OCI-LY1 (cell line): Measurements from ENCODE around the gene PHF23.

ENCODE experiments used
- H2AFZ ChIP-seq: fragments of 200-600 bp; sonication (generic), shearing (Covaris generic); 2 replicates; pipeline ENCODE4 v1.6.0; 2014; ENCODE audit warnings: antibody characterized with exemption, mild to moderate bottlenecking, low read length
- H3F3A ChIP-seq: fragments of 200-600 bp; sonication (generic), shearing (Covaris generic); 2 replicates; pipeline ENCODE4 v1.6.0; 2014; ENCODE audit warnings: mild to moderate bottlenecking, antibody characterized with exemption, low read length, moderate library complexity; ENCODE audit not compliant: insufficient read depth
- H3K27ac ChIP-seq: fragments of 200-600 bp; sonication (generic); 2 replicates; pipeline ENCODE4 v1.5.1; 2014; ENCODE audit warnings: low read length, mixed run types, mild to moderate bottlenecking, low read depth; ENCODE audit not compliant: poor library complexity, severe bottlenecking
- H3K27me3 ChIP-seq: fragments of 200-600 bp; sonication (generic); 2 replicates; pipeline ENCODE4 v1.6.0; 2014; ENCODE audit warnings: antibody characterized with exemption, mild to moderate bottlenecking, low read length, moderate library complexity; ENCODE audit not compliant: insufficient read depth
- H3K36me3 ChIP-seq: fragments of 200-600 bp; sonication (generic); 2 replicates; pipeline ENCODE4 v1.6.1; 2014; ENCODE audit warnings: mild to moderate bottlenecking, antibody characterized with exemption, low read length, moderate library complexity, mixed read lengths; ENCODE audit not compliant: insufficient read depth
- H3K4me1 ChIP-seq: fragments of 200-600 bp; sonication (generic); 2 replicates; pipeline ENCODE4 v1.5.1; 2014; ENCODE audit warnings: mild to moderate bottlenecking, low read length, moderate library complexity; ENCODE audit not compliant: insufficient read depth, severe bottlenecking
- H3K4me2 ChIP-seq: fragments of 200-600 bp; sonication (generic), shearing (Covaris generic); 2 replicates; pipeline ENCODE4 v1.6.1; 2014; ENCODE audit warnings: low read length
- H3K4me3 ChIP-seq: fragments of 200-600 bp; sonication (generic); 2 replicates; pipeline ENCODE4 v1.5.1; 2014; ENCODE audit warnings: low read length, low read depth, mild to moderate bottlenecking, mixed read lengths; ENCODE audit not compliant: poor library complexity, severe bottlenecking
- H3K79me2 ChIP-seq: fragments of 200-600 bp; shearing (Covaris generic); 2 replicates; pipeline ENCODE4 v1.6.1; 2016; ENCODE audit warnings: mixed run types, low read length, mixed read lengths; ENCODE audit not compliant: insufficient read depth
- H3K9ac ChIP-seq: fragments of 200-600 bp; sonication (generic), shearing (Covaris generic); 2 replicates; pipeline ENCODE4 v1.6.1; 2014; ENCODE audit warnings: mild to moderate bottlenecking, low read length, mixed read lengths
- H3K9me2 ChIP-seq: fragments of 200-600 bp; sonication (generic), shearing (Covaris generic); 2 replicates; pipeline ENCODE4 v1.6.1; 2014; ENCODE audit warnings: low read depth, mild to moderate bottlenecking, low read length, mixed read lengths
- H3K9me3 ChIP-seq: fragments of 200-600 bp; shearing (Covaris generic); 2 replicates; pipeline ENCODE4 v1.6.1; 2014; ENCODE audit warnings: low read length, mixed read lengths
- H4K20me1 ChIP-seq: fragments of 200-600 bp; sonication (generic), shearing (Covaris generic); 2 replicates; pipeline ENCODE4 v1.6.0; 2016; ENCODE audit warnings: mild to moderate bottlenecking, low read length; ENCODE audit not compliant: insufficient read depth
- CTCF ChIP-seq: fragments of 200-600 bp; sonication (generic), shearing (Covaris generic); IDR thresholded peaks from 2 replicates; pipeline ENCODE4 v1.5.1; 2017; ENCODE audit warnings: mild to moderate bottlenecking, antibody characterized with exemption, low read length, moderate library complexity, mixed read lengths
- EZH2 ChIP-seq: fragments of 200-600 bp; sonication (generic), shearing (Covaris generic); IDR thresholded peaks from 2 replicates; pipeline ENCODE4 v1.8.0; 2017; ENCODE audit warnings: borderline replicate concordance, mixed run types, mild to moderate bottlenecking, antibody characterized with exemption, low read length, moderate library complexity, mixed read lengths

The PHF23 gene

GRCh38 chr17:7236808-7237207, 2.4 kb downstream of the PHF23 start:
- peak overlapping the region; percentile 46 for H3K27ac ChIP-seq
- peaks cover 60% of the 10 kb centered on the region for H3K4me1 ChIP-seq
- TF ChIP-seq EZH2 (no peak), CTCF (no peak)
- H3K9ac ChIP-seq = peak overlapping the region; percentile 100; the same call in 1 of the 2 replicates
- peak overlapping the region; percentile 63; the same call in 1 of the 2 replicates for H3K4me2 ChIP-seq
- no peaks in the 10 kb centered on the region for H3K9me3 ChIP-seq
- H3K36me3 ChIP-seq = peaks cover 51% of the 10 kb centered on the region
- peaks cover 27% of the 10 kb centered on the region for H3K79me2 ChIP-seq
- no peaks in the 10 kb centered on the region for H4K20me1 ChIP-seq
- no peak overlapping the region for H2AFZ ChIP-seq
- no peaks in the 10 kb centered on the region for H3K9me2 ChIP-seq
- no peaks in the 10 kb centered on the region for H3K27me3 ChIP-seq
- H3F3A ChIP-seq = 0 out of 2 replicates have a peak, but pooled peaks cover 10% of the 10 kb centered on the region
- H3K4me3 ChIP-seq = no peak overlapping the region

- H3K4me2 ChIP-seq = peak overlapping the region; percentile 75; the same call in 1 of the 2 replicates
- H3K36me3 ChIP-seq = peaks cover 51% of the 10 kb centered on the region
- peaks cover 30% of the 10 kb centered on the region for H3K79me2 ChIP-seq
- H3K9ac ChIP-seq = no peak overlapping the region; the same call in 1 of the 2 replicates
- no peaks in the 10 kb centered on the region for H4K20me1 ChIP-seq
- H3K4me3 ChIP-seq = no peak overlapping the region
- H3K27ac ChIP-seq = peak overlapping the region; percentile 78
- no peaks in the 10 kb centered on the region for H3K9me2 ChIP-seq
- no peak overlapping the region for H2AFZ ChIP-seq
- peaks cover 54% of the 10 kb centered on the region for H3K4me1 ChIP-seq
- TF ChIP-seq EZH2 (no peak), CTCF (no peak)
- no peaks in the 10 kb centered on the region for H3K27me3 ChIP-seq
- 0 out of 2 replicates have a peak, but pooled peaks cover 6% of the 10 kb centered on the region for H3F3A ChIP-seq
- H3K9me3 ChIP-seq = no peaks in the 10 kb centered on the region
These were observed 3.3 kb downstream of the PHF23 start for GRCh38 chr17:7235693-7236665.

- Histone ChIP-seq H4K20me1 (no peaks in the 10 kb centered on the region), H3K36me3 (peaks cover 56% of the 10 kb centered on the region), H3K9ac (peak within 1 kb of the TSS; percentile 91), H3K9me3 (no peaks in the 10 kb centered on the region), H3F3A (no peaks in the 10 kb centered on the region), H3K79me2 (peaks cover 30% of the 10 kb centered on the region), H3K4me1 (peaks cover 41% of the 10 kb centered on the region), H3K4me3 (peak within 1 kb of the TSS; percentile 83), H3K27me3 (no peaks in the 10 kb centered on the region), H3K4me2 (peak within 1 kb of the TSS; percentile 75), H2AFZ (no peak within 1 kb of the TSS), H3K9me2 (no peaks in the 10 kb centered on the region), H3K27ac (peak within 1 kb of the TSS; percentile 78)
- TF ChIP-seq CTCF = no peak
- no peak for TF ChIP-seq EZH2
These were observed 4.9 kb downstream of the PHF23 start, which contains the start of gene DVL2 for GRCh38 chr17:7234083-7234951. DVL2 (minus strand) TSS chr17:7234517; CDS start chr17:7234262, 255 bp downstream.
